ENCODE results near the gene FIG4. TPM values are rescaled to one million over a fixed set of nuclear protein-coding genes. Genes with fewer than 3 reads are reported as not detected.

FIG4 gene
- total RNA-seq, 1 experiment from 2014 or later: 7.3 TPM

GRCh38 chr6:109793792-109794191 lies 102.7 kb downstream of the FIG4 start:
- no peak overlapping the region for H3K27ac Mint-ChIP-seq (ENCODE audit: unreplicated experiment)
- POLR2A ChIA-PET: no interaction called here
- H3K36me3 Mint-ChIP-seq (ENCODE audit: insufficient read depth, unreplicated experiment): peaks cover 6% of the 10 kb centered on the region
- H3K27me3 Mint-ChIP-seq (ENCODE audit: insufficient read depth, unreplicated experiment): no peaks in the 10 kb centered on the region
- H3K4me1 Mint-ChIP-seq (ENCODE audit: low read depth, unreplicated experiment): no peaks in the 10 kb centered on the region
- Histone ChIP-seq H3K9me3 (no peaks in the 10 kb centered on the region), H3K27me3 (replicated peaks; ENCODE audit: control insufficient read depth, insufficient read depth, low read length) (no peaks in the 10 kb centered on the region), H3K36me3 (ENCODE audit: control insufficient read depth, insufficient read depth, low read length) (no peaks in the 10 kb centered on the region), H3K4me1 (peaks cover 51% of the 10 kb centered on the region), H3K4me3 (ENCODE audit: low read depth, low read length) (no peak overlapping the region)
- DNase-seq: no peak
- no peaks in the 10 kb centered on the region for H3K9me3 Mint-ChIP-seq (ENCODE audit: unreplicated experiment)
- CTCF ChIA-PET: no interaction called here
- no peak overlapping the region for H3K4me3 Mint-ChIP-seq (ENCODE audit: unreplicated experiment)
- intact Hi-C loops (cut with micrococcal nuclease; ENCODE audit: unreplicated experiment): loop anchor here (5.0 kb wide), 1 partner anchor 86 kb away; no protein-coding TSS in a partner anchor
- no TSS peak for BruUV-seq (replicated peaks)
- no peak for TF ChIP-seq CTCF (IDR thresholded peaks at IDR 0.05; ENCODE audit: insufficient read depth in 1 of 2, low read depth in 1 of 2, low read length in 1 of 2, severe bottlenecking in 1 of 2, unreplicated experiment in 1 of 2)

GRCh38 chr6:109794201-109794923 lies 103.3 kb downstream of the FIG4 start:
- H3K27me3 Mint-ChIP-seq (ENCODE audit: insufficient read depth, unreplicated experiment): no peaks in the 10 kb centered on the region

GRCh38 chr6:109795994-109796555 lies 105.0 kb downstream of the FIG4 start:
- ChIA-PET CTCF (no interaction called here), POLR2A (no interaction called here)
- Histone ChIP-seq H3K4me1 (peaks cover 33% of the 10 kb centered on the region), H3K4me3 (ENCODE audit: low read depth, low read length) (no peak overlapping the region), H3K27me3 (replicated peaks; ENCODE audit: control insufficient read depth, insufficient read depth, low read length) (no peaks in the 10 kb centered on the region), H3K36me3 (ENCODE audit: control insufficient read depth, insufficient read depth, low read length) (no peaks in the 10 kb centered on the region), H3K9me3 (no peaks in the 10 kb centered on the region)
- Mint-ChIP-seq H3K36me3 (ENCODE audit: insufficient read depth, unreplicated experiment) (peaks cover 6% of the 10 kb centered on the region), H3K4me1 (ENCODE audit: low read depth, unreplicated experiment) (no peaks in the 10 kb centered on the region), H3K27ac (ENCODE audit: unreplicated experiment) (no peak overlapping the region), H3K27me3 (ENCODE audit: insufficient read depth, unreplicated experiment) (no peaks in the 10 kb centered on the region), H3K9me3 (ENCODE audit: unreplicated experiment) (no peaks in the 10 kb centered on the region), H3K4me3 (ENCODE audit: unreplicated experiment) (no peak overlapping the region)
- no peak for DNase-seq
- BruUV-seq (replicated peaks): no TSS peak
- TF ChIP-seq CTCF (IDR thresholded peaks at IDR 0.05; ENCODE audit: insufficient read depth in 1 of 2, low read depth in 1 of 2, low read length in 1 of 2, severe bottlenecking in 1 of 2, unreplicated experiment in 1 of 2): no peak
- intact Hi-C loops (cut with micrococcal nuclease; ENCODE audit: unreplicated experiment): no loop called here

More at GRCh38 chr6:109794201-109794923, 103.3 kb downstream of the FIG4 start:
- no peaks in the 10 kb centered on the region for H3K9me3 ChIP-seq
- H3K4me1 ChIP-seq: peaks cover 50% of the 10 kb centered on the region
- H3K36me3 ChIP-seq (ENCODE audit: control insufficient read depth, insufficient read depth, low read length): no peaks in the 10 kb centered on the region
- Mint-ChIP-seq H3K27ac (ENCODE audit: unreplicated experiment) (no peak overlapping the region), H3K4me1 (ENCODE audit: low read depth, unreplicated experiment) (no peaks in the 10 kb centered on the region), H3K36me3 (ENCODE audit: insufficient read depth, unreplicated experiment) (peaks cover 6% of the 10 kb centered on the region), H3K4me3 (ENCODE audit: unreplicated experiment) (no peak overlapping the region), H3K9me3 (ENCODE audit: unreplicated experiment) (no peaks in the 10 kb centered on the region)
- CTCF ChIA-PET: no interaction called here
- TF ChIP-seq CTCF (IDR thresholded peaks at IDR 0.05; ENCODE audit: insufficient read depth in 1 of 2, low read depth in 1 of 2, low read length in 1 of 2, severe bottlenecking in 1 of 2, unreplicated experiment in 1 of 2): no peak
- H3K27me3 ChIP-seq (replicated peaks; ENCODE audit: control insufficient read depth, insufficient read depth, low read length): no peaks in the 10 kb centered on the region
- no peak for DNase-seq
- BruUV-seq (replicated peaks): no TSS peak
- POLR2A ChIA-PET: no interaction called here
- intact Hi-C loops (cut with micrococcal nuclease; ENCODE audit: unreplicated experiment): loop anchor here (5.0 kb wide), 1 partner anchor 87 kb away; no protein-coding TSS in a partner anchor
- no peak overlapping the region for H3K4me3 ChIP-seq (ENCODE audit: low read depth, low read length)

Data from Caco-2 (cell line).